BLaER1 treated with 17β-estradiol and CSF1 and Interleukin-3, amounts not matched to agents 10 nM and 100 nM (cell line): ENCODE results near the gene THRB.

ENCODE experiments used
- H3K27ac ChIP-seq, 11 experiments: shearing (Covaris generic); formaldehyde crosslinking; 2 replicates each; pipeline ENCODE4 v1.8.1; 2022
- H3K27me3 ChIP-seq, 11 experiments: shearing (Covaris generic); formaldehyde crosslinking; 2 replicates each; pipeline ENCODE4 v1.8.1; 2022
- H3K36me3 ChIP-seq, 11 experiments: shearing (Covaris generic); formaldehyde crosslinking; 2 replicates each; pipeline ENCODE4 v1.8.1; 2022
- H3K4me1 ChIP-seq, 10 experiments: shearing (Covaris generic); formaldehyde crosslinking; 2 replicates each; pipeline ENCODE4 v1.8.1; 2022
- H3K4me2 ChIP-seq, 11 experiments: shearing (Covaris generic); formaldehyde crosslinking; 2 replicates each; pipeline ENCODE4 v1.8.1; 2022
- H3K4me3 ChIP-seq, 10 experiments: shearing (Covaris generic); formaldehyde crosslinking; 2 replicates each; pipeline ENCODE4 v1.8.1; 2022
- H3K9ac ChIP-seq, 11 experiments: shearing (Covaris generic); formaldehyde crosslinking; 2 replicates each; pipeline ENCODE4 v1.8.1; 2022
- H3K9me3 ChIP-seq, 11 experiments: shearing (Covaris generic); formaldehyde crosslinking; replicated peaks in 1 of 11; 2 replicates each; pipeline ENCODE4 v1.8.1; 2022
- H4K20me1 ChIP-seq, 11 experiments: shearing (Covaris generic); formaldehyde crosslinking; 2 replicates each; pipeline ENCODE4 v1.8.1; 2022
- Cebpa-rat ChIP-seq, 11 experiments: shearing (Covaris generic); IDR thresholded peaks; 2 replicates each; pipeline ENCODE4 v1.8.1; 2022

THRB gene

GRCh38 chr3:24454393-24454792 is 40.3 kb downstream of the THRB start:
- no peak for TF ChIP-seq Cebpa-rat (IDR thresholded peaks at IDR 0.05)
- no peaks in the 10 kb centered on the region for H3K9me3 ChIP-seq
- no peak overlapping the region for H3K27ac ChIP-seq
- H3K36me3 ChIP-seq: no peaks in the 10 kb centered on the region
- no peak overlapping the region for H3K4me3 ChIP-seq
- H4K20me1 ChIP-seq: no peaks in the 10 kb centered on the region
- H3K27me3 ChIP-seq: no peaks in the 10 kb centered on the region
- no peak overlapping the region for H3K9ac ChIP-seq
- no peak overlapping the region for H3K4me2 ChIP-seq
- H3K4me1 ChIP-seq: no peaks in the 10 kb centered on the region

DNA sequence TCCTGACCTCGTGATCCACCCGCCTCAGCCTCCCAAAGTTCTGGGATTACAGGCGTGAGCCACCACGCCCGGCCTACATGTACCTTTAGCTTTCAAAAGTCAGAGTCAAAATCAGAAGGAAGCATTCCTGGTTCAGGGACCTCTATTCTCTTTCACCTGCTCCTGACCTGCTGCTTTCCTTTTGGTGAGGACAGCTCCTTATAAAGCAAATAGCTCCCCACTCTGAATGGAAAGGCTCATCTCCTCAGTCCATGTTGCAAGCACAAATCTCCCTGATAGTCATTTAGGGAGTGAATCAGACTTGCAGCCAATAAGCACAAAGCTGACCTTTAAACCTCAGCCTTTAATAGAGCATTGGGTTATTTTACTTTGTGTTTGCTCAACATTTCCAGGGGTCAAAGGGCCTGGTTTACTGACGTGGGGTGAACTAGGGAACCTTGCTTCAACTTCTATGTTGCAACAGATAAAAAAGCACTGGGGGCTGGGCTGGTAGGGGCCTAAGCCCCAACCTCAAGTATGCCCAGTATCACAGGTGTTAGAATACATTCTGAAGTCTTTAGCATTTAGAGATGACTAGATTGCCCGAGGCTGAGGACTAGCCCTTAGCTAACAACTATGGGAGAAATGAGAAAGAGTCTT is 43.1 kb downstream of the THRB start:
- no peak overlapping the region for H3K27ac ChIP-seq
- TF ChIP-seq Cebpa-rat (IDR thresholded peaks at IDR 0.05): no peak
- H3K9ac ChIP-seq: no peak overlapping the region
- no peak overlapping the region for H3K4me2 ChIP-seq
- H3K36me3 ChIP-seq: no peaks in the 10 kb centered on the region
- no peaks in the 10 kb centered on the region for H3K9me3 ChIP-seq
- H3K4me1 ChIP-seq: no peaks in the 10 kb centered on the region
- no peaks in the 10 kb centered on the region for H4K20me1 ChIP-seq
- no peak overlapping the region for H3K4me3 ChIP-seq
- H3K27me3 ChIP-seq: no peaks in the 10 kb centered on the region

DNA sequence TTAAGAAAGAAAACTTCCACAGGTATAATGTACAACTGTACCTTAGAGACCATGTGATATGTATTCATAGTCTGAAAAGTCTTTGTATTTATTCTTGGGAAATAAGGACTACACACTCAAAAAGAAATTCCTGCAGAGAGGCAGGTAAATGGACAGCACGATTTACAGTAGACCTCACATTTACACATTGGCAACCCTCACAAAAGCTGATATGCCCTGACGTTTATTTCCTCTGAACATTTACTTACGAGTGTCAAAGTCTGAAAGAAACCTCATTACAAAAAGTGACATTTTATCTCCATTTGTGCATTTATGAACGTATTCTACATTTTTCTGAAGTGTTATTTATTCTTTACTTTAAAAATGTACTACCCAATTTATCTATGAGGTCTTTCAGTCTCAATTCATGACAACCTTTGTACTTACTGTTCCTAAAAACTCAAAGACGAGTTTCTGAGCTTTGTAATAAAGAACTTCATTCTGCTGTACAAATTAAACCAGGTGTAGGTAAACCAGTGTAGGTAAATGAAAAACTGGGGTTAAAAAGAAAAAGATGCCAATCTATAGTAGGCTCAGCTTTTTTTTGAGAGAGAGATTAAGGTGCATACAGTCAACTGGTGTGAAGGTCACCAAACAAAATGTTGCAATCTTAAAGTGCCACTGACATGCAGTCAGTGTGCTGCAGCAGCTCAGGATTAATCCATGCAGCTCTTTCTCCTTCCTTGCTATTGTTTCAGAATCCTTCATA is 44.3 kb downstream of the THRB start:
- Histone ChIP-seq H3K27ac (no peak overlapping the region), H4K20me1 (no peaks in the 10 kb centered on the region), H3K4me3 (no peak overlapping the region), H3K4me1 (no peaks in the 10 kb centered on the region), H3K36me3 (no peaks in the 10 kb centered on the region), H3K4me2 (no peak overlapping the region), H3K27me3 (no peaks in the 10 kb centered on the region), H3K9ac (no peak overlapping the region), H3K9me3 (no peaks in the 10 kb centered on the region)
- TF ChIP-seq Cebpa-rat (IDR thresholded peaks at IDR 0.05): no peak

DNA sequence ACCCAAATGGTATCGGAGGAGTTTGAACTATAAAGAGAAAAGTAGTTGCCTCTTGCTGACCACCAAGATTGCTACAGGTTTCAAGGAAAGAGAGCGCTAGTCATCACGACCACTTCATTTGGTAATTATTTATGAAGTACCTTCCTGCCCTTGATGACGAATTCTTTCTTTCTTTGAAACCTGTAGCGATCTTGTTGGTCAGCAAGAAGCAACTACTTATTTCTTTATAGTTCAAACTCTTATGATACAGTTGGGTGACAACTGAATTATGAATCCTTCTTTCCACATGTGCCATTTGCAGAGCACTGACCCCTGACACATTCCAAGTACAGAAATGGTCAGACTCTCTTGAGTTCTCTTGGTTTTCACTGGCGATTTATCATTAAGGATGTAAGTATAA is 46.8 kb downstream of the THRB start:
- Histone ChIP-seq H3K4me2 (no peak overlapping the region), H3K36me3 (no peaks in the 10 kb centered on the region), H3K27me3 (no peaks in the 10 kb centered on the region), H3K9me3 (no peaks in the 10 kb centered on the region), H3K9ac (no peak overlapping the region), H3K27ac (no peak overlapping the region), H4K20me1 (no peaks in the 10 kb centered on the region), H3K4me3 (no peak overlapping the region), H3K4me1 (no peaks in the 10 kb centered on the region)
- TF ChIP-seq Cebpa-rat (IDR thresholded peaks at IDR 0.05): no peak

GRCh38 chr3:24446032-24446431 is 48.6 kb downstream of the THRB start:
- no peaks in the 10 kb centered on the region for H3K36me3 ChIP-seq
- no peak for TF ChIP-seq Cebpa-rat (IDR thresholded peaks at IDR 0.05)
- no peak overlapping the region for H3K4me3 ChIP-seq
- H3K9me3 ChIP-seq: no peaks in the 10 kb centered on the region
- H3K9ac ChIP-seq: no peak overlapping the region
- no peak overlapping the region for H3K27ac ChIP-seq
- no peaks in the 10 kb centered on the region for H4K20me1 ChIP-seq
- H3K4me1 ChIP-seq: no peaks in the 10 kb centered on the region
- no peaks in the 10 kb centered on the region for H3K27me3 ChIP-seq
- H3K4me2 ChIP-seq: no peak overlapping the region

DNA sequence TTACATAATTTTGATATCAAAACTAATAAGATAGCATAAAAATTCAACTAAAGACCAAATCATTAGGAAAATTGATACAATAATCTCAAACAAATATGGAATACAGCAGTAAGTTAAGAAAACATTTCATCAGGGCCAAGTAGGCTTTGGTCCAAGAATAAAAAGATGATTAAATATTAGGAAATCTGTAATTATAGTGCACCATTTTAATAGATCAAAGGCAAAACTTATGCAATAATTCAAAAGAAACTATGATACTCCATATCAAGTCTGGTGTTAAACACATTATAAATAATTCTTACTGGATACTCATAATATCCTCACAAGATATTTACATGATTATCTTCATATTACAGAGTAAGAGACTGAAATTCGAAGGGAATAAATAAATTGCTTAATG is 51.2 kb downstream of the THRB start:
- Histone ChIP-seq H3K4me2 (no peak overlapping the region), H3K4me3 (no peak overlapping the region), H3K9me3 (no peaks in the 10 kb centered on the region), H4K20me1 (no peaks in the 10 kb centered on the region), H3K27me3 (no peaks in the 10 kb centered on the region), H3K4me1 (no peaks in the 10 kb centered on the region), H3K36me3 (no peaks in the 10 kb centered on the region), H3K9ac (no peak overlapping the region), H3K27ac (no peak overlapping the region)
- TF ChIP-seq Cebpa-rat (IDR thresholded peaks at IDR 0.05): no peak

GRCh38 chr3:24440760-24441464 is 53.7 kb downstream of the THRB start:
- Histone ChIP-seq H3K4me1 (no peaks in the 10 kb centered on the region), H4K20me1 (no peaks in the 10 kb centered on the region), H3K9me3 (no peaks in the 10 kb centered on the region), H3K9ac (no peak overlapping the region), H3K27ac (no peak overlapping the region), H3K27me3 (no peaks in the 10 kb centered on the region), H3K36me3 (no peaks in the 10 kb centered on the region), H3K4me2 (no peak overlapping the region), H3K4me3 (no peak overlapping the region)
- no peak for TF ChIP-seq Cebpa-rat (IDR thresholded peaks at IDR 0.05)

DNA sequence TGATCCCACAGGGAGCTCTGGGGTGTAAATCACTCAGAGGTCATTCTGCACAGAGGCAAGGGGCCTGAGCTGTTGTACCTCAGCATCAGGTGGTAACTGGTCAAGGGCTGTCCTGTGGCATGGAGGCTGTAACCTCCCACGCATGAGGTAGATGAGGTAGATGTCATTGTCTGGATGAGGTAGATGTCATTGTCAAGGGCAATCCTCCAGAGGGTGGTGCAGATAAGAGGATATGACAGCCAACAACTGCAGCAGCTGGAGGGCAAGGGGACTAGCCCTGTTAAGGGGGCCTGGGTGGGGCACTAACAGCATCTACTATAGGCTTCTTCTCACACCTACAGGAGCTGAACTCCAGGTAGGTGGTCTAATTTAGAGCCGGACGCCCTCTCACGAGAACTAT is 55.6 kb downstream of the THRB start:
- Histone ChIP-seq H3K9ac (no peak overlapping the region), H3K4me2 (no peak overlapping the region), H4K20me1 (no peaks in the 10 kb centered on the region), H3K4me1 (peaks cover 0 to 15% (median 0%) of the 10 kb centered on the region in 10 experiments; a peak in 6 of 20 replicates), H3K9me3 (no peaks in the 10 kb centered on the region), H3K36me3 (no peaks in the 10 kb centered on the region), H3K4me3 (no peak overlapping the region), H3K27ac (no peak overlapping the region), H3K27me3 (no peaks in the 10 kb centered on the region)
- TF ChIP-seq Cebpa-rat (IDR thresholded peaks at IDR 0.05): no peak

DNA sequence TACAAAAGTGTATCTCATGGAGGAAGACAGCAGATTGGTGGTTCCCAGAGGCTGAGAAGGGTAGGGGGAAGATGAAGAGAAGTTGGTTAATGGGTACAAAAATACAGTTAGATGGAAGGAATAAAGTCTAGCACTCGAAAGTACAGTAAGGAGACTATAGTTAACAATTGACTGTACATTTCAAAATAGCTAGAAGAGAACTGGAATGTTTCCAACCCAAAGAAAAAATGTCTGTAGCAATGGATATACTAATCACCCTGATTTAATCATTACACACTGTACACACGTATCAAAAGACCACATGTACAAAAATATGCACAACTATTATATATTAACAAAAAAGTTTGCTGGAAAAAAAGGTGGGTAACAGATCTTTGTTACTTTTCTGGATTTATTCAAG is 57.3 kb downstream of the THRB start:
- Histone ChIP-seq H3K27me3 (no peaks in the 10 kb centered on the region), H3K4me3 (no peak overlapping the region), H3K9ac (no peak overlapping the region), H3K4me1 (peaks cover 0 to 15% (median 0%) of the 10 kb centered on the region in 10 experiments; a peak in 6 of 20 replicates), H4K20me1 (no peaks in the 10 kb centered on the region), H3K27ac (no peak overlapping the region), H3K9me3 (no peaks in the 10 kb centered on the region), H3K4me2 (no peak overlapping the region), H3K36me3 (no peaks in the 10 kb centered on the region)
- no peak for TF ChIP-seq Cebpa-rat (IDR thresholded peaks at IDR 0.05)
